HK-2 (cell line): Measurements from ENCODE around the gene THRB.

Experiments used
- DNase-seq: peaks from one replicate; pipeline ENCODE4 v3.0.0-alpha.2; 2018; ENCODE audit not compliant: unreplicated experiment

The THRB gene

DNA sequence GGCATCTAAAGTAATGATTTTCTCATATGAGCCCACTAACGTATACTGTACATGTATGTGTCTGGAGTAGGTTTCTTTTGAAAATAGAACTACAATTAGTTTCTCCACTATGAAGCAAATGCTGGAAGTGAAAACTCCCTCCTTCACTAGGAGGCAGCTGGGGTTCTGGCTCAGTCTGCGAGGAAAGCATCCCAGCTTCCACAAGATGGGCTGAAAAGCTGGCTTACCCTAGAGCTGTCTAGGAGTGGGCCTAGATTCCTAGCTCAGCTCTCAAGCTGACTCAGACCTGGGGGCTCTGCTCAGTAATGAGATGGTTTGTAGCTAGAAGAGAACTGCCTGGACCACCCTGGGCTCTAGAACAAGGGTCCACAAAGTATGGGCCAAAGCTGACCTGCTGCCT lies 268.3 kb downstream of the THRB start:
- DNase-seq = no peak

DNA sequence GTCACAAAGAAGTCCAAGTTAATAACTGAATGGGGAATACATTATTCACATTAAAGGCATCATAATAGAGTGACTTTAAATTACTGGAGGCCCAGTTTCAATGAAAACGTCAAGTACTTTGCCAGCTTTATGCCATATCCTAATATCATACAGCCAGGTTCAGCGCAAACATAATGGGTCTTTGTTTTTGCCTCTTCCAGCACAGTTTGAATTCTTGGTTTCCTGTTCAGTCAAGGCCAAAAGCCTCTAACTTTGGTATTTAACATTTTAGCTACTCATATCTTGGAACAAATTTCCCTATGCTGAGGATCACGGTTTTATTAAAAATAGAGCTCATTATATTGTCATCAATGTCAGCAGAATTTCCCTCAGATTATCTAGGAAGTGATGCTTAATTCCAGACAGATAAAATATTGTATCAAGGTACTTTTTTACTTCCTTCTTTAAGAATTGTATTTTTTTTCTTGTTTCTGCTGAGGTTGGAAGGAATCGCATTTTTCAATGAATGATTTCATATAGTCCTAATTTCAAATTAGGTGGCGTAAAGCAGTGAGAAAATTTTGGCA lies 269.2 kb downstream of the THRB start:
- no peak for DNase-seq

DNA sequence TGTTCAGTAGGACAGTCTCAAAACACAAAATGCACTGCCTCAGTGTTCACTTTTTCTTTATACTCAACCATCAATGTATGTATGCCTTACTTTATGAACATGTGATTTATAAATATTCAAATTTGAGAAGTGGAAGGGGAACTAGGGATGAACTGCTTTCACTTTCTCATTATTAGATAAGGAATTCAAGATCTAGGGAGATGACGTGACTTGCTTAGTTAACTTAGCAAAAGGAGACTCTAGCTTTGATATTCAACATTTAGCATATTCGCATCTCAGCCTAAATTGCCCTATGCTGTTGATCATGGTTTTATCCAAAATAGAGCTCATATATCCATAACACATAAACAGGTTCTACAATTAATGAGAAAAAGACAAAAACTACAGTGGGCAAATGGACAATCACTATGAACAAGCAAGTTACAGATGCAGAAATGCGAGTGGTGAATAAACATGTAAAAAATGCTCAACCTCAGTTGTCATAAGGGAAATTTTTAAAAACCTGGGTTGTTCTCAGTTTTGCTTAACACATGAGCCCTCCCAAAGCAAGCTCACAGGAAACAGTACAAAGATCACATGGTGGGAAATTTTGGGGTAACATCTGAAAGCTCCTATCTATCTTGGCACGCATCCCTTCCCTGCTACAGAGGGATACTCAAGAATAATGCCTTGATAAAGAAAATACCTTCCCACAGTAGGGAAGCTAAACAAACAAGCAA lies 269.8 kb downstream of the THRB start:
- no peak for DNase-seq

- DNase-seq = no peak
Measured at GRCh38 chr3:24222165-24222805, 272.4 kb downstream of the THRB start.

- peak; percentile 51 for DNase-seq
Measured at GRCh38 chr3:24220859-24221657, 273.6 kb downstream of the THRB start.

- DNase-seq = no peak
Measured at GRCh38 chr3:24215502-24215901, 279.1 kb downstream of the THRB start.

GRCh38 chr3:24211381-24211780 lies 283.3 kb downstream of the THRB start:
- no peak for DNase-seq

GRCh38 chr3:24202071-24202470 lies 292.6 kb downstream of the THRB start:
- no peak for DNase-seq

DNA sequence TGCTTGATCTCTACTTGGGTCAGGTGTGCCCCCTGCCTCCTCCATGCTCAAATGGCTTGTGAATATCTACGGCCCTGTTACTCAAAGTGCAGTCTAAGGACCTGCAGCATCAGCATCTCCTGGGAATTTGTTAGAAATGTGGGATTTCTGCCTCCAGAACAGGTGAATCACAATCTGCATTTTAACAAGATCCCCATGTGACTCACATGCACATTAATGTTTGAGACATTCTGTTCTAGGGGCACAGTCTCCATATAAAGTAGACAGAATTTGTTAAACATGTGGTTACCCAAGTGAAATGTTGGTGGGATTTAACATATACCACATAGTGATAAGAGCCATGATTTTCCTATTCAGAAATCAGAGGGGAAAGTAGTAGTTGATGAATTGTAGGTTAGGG lies 293.3 kb downstream of the THRB start:
- DNase-seq = no peak

GRCh38 chr3:24199775-24200247 lies 294.8 kb downstream of the THRB start:
- DNase-seq = no peak

GRCh38 chr3:24199300-24199699 lies 295.4 kb downstream of the THRB start:
- no peak for DNase-seq

GRCh38 chr3:24198728-24199127 lies 295.9 kb downstream of the THRB start:
- no peak for DNase-seq

DNA sequence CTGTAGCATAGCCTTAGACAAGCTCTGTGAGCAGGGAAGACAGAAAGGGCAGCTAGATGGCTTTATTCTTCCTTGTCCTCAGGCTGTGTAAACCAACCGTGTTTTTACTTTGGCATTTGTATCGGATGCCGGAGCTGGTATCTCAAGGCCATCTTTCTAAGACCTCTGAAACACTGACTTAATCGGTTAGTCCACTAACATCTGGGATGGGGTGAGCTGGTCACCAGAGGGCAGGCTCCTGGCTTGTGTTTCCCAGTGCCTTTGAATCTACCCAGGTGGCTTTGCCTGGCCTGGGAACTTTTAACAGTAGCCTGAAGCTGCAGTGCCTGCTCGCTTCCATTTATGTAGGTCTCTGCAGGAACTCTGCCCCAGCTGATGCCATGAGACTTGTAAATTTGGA lies 296.8 kb downstream of the THRB start:
- no peak for DNase-seq

DNA sequence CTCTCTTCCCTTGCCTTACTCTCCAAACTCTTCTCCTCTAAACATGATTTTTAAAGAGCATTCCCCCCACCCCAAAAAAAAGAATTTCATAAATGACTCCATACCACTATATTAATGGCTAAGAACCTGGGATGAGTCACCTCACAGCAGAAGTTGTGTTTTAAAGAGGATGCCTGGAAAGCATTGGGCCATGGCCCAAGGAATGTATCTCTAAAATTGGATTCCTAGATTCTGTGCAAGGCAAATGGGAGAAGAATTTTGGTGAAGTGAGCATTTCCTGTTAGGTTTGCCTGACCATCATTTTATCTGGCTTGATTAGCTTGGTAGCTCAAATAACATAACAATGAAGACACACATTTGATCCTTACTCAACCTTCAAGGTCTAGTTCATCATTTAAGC lies 298.1 kb downstream of the THRB start:
- no peak for DNase-seq

DNA sequence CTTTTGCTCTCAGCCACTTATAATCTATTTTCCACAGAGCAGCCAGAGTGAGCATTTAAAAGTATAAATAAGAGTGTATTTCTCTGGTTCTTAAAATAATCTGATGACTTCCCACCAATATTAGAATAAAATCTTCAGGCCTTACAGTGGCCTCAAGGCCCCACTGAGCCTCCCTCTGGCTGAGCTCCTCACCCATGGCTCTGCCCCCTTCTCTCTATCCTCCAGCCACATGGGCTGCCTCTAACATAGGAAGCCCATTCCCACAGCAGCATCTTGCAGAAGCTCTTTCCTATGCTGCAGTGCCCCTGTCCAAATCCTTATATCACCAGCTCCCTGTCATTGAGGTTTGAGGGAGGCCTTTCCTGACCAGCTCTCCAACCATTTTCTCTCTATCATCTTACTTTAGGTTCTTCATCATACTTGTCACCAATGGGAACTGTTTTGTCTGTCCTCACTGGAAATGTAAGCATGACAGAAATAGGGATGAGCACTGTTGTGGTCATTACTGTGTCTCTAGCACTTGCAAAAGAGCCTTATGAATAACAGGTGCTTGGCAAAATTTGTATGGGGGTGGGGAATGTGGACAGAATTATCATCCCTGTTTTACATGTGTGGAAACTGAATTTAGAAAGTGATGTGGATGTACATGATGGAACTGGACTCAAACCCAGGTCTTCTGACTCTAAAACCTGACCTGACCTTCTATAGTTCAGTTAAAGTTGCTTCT lies 299.0 kb downstream of the THRB start:
- no peak for DNase-seq

- no peak for DNase-seq
Measured at GRCh38 chr3:24192469-24193056, 302.1 kb downstream of the THRB start.

- DNase-seq = no peak
Measured at GRCh38 chr3:24191801-24192403, 302.7 kb downstream of the THRB start.

DNA sequence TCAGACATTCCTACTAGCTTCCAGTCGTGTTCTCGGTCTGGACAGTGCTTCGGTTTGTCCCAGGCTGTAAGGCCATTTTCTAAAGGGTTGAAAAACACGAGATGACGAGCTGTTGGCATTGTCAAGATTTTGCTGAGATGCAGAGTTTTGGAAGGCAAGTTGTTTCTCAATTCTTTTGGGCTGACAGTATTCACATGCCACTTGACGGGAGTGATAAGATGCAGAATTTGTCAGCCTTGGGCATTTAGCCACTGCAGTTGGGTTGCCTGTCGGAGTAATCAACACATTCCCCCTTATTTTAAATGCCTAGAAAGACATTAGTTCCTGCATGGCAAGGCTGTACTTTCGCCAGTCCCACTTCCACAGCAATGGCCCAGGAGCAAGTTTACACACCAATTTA lies 304.4 kb downstream of the THRB start:
- no peak for DNase-seq

- peak; percentile 18 for DNase-seq
Measured at GRCh38 chr3:24185738-24186384, 308.8 kb downstream of the THRB start.

- DNase-seq = no peak
Measured at GRCh38 chr3:24184528-24185176, 310.0 kb downstream of the THRB start.
